ENCODE data around the gene STS.
"Not testable (repeated sequence)": the region's sequence is repeated elsewhere in the genome, so short reads cannot be mapped to it uniquely, and the experiment has no call there.

The STS gene

GRCh38 chrX:7147978-7148854 lies 704 bp downstream of the STS start, which contains the start of gene PUDP:
Gene PUDP, minus strand, starts transcription at chrX:7148153. Its CDS starts 40 bp downstream, at chrX:7148113.
- H3K27me3 Mint-ChIP-seq = no peaks in the 10 kb centered on the region
- peak; percentile 90 for ATAC-seq
- H3K9me3 Mint-ChIP-seq = no peaks in the 10 kb centered on the region
- no peaks in the 10 kb centered on the region for H3K36me3 Mint-ChIP-seq (ENCODE audit: low read depth)
- peak within 1 kb of the TSS; percentile 71 for H3K27ac Mint-ChIP-seq
- peak; percentile 83 for DNase-seq
- peaks cover 23% of the 10 kb centered on the region for H3K4me1 Mint-ChIP-seq
- peak within 1 kb of the TSS; percentile 81 for H3K4me3 Mint-ChIP-seq

GRCh38 chrX:7149411-7149810 lies 1.9 kb downstream of the STS start:
- ATAC-seq (no peak), DNase-seq (no peak)
- H3K4me1 Mint-ChIP-seq = peaks cover 21% of the 10 kb centered on the region
- no peaks in the 10 kb centered on the region for H3K36me3 Mint-ChIP-seq (ENCODE audit: low read depth)
- no peaks in the 10 kb centered on the region for H3K27me3 Mint-ChIP-seq
- H3K9me3 Mint-ChIP-seq = no peaks in the 10 kb centered on the region
- H3K27ac Mint-ChIP-seq = no peak overlapping the region
- H3K4me3 Mint-ChIP-seq = no peak overlapping the region

- Mint-ChIP-seq H3K9me3 (no peaks in the 10 kb centered on the region), H3K4me3 (no peak overlapping the region), H3K4me1 (peaks cover 7% of the 10 kb centered on the region), H3K36me3 (ENCODE audit: low read depth) (peaks cover 2% of the 10 kb centered on the region), H3K27ac (no peak overlapping the region), H3K27me3 (no peaks in the 10 kb centered on the region)
- ATAC-seq (no peak), DNase-seq (no peak)
Observed at GRCh38 chrX:7153231-7153630, 5.7 kb downstream of the STS start.

GRCh38 chrX:7154041-7154597 lies 6.6 kb downstream of the STS start:
- H3K27ac Mint-ChIP-seq = no peak overlapping the region
- DNase-seq = no peak
- H3K4me3 Mint-ChIP-seq = no peak overlapping the region
- ATAC-seq = no peak
- peaks cover 2% of the 10 kb centered on the region for H3K36me3 Mint-ChIP-seq (ENCODE audit: low read depth)
- peaks cover 1% of the 10 kb centered on the region for H3K4me1 Mint-ChIP-seq
- no peaks in the 10 kb centered on the region for H3K27me3 Mint-ChIP-seq
- no peaks in the 10 kb centered on the region for H3K9me3 Mint-ChIP-seq

- ATAC-seq (no peak), DNase-seq (no peak)
- Mint-ChIP-seq H3K4me3 (no peak overlapping the region), H3K36me3 (ENCODE audit: low read depth) (peaks cover 2% of the 10 kb centered on the region), H3K9me3 (no peaks in the 10 kb centered on the region), H3K27ac (no peak overlapping the region), H3K27me3 (no peaks in the 10 kb centered on the region), H3K4me1 (no peaks in the 10 kb centered on the region)
Observed at GRCh38 chrX:7155163-7155562, 7.7 kb downstream of the STS start.

GRCh38 chrX:7156879-7157278 lies 9.4 kb downstream of the STS start:
- Mint-ChIP-seq H3K27ac (no peak overlapping the region), H3K4me3 (no peak overlapping the region), H3K27me3 (no peaks in the 10 kb centered on the region), H3K9me3 (no peaks in the 10 kb centered on the region), H3K36me3 (ENCODE audit: low read depth) (peaks cover 2% of the 10 kb centered on the region), H3K4me1 (no peaks in the 10 kb centered on the region)
- DNase-seq (no peak), ATAC-seq (no peak)

GRCh38 chrX:7158468-7158990 lies 11.0 kb downstream of the STS start:
- Mint-ChIP-seq H3K27ac (no peak overlapping the region), H3K4me1 (no peaks in the 10 kb centered on the region), H3K36me3 (ENCODE audit: low read depth) (peaks cover 2% of the 10 kb centered on the region), H3K27me3 (no peaks in the 10 kb centered on the region), H3K9me3 (no peaks in the 10 kb centered on the region), H3K4me3 (no peak overlapping the region)
- ATAC-seq = no peak
- no peak for DNase-seq

- Mint-ChIP-seq H3K27ac (no peak overlapping the region), H3K4me3 (no peak overlapping the region), H3K4me1 (no peaks in the 10 kb centered on the region), H3K36me3 (ENCODE audit: low read depth) (peaks cover 2% of the 10 kb centered on the region), H3K9me3 (no peaks in the 10 kb centered on the region), H3K27me3 (no peaks in the 10 kb centered on the region)
- DNase-seq (no peak), ATAC-seq (no peak)
Observed at GRCh38 chrX:7159149-7159861, 11.8 kb downstream of the STS start.

GRCh38 chrX:7163146-7163677 lies 15.7 kb downstream of the STS start:
- Mint-ChIP-seq H3K36me3 (ENCODE audit: low read depth) (no peaks in the 10 kb centered on the region), H3K4me3 (no peak overlapping the region), H3K27me3 (no peaks in the 10 kb centered on the region), H3K9me3 (no peaks in the 10 kb centered on the region), H3K4me1 (no peaks in the 10 kb centered on the region), H3K27ac (no peak overlapping the region)
- DNase-seq = no peak
- no peak for ATAC-seq

GRCh38 chrX:7164174-7164573 lies 16.7 kb downstream of the STS start:
- H3K9me3 Mint-ChIP-seq = no peaks in the 10 kb centered on the region
- H3K4me3 Mint-ChIP-seq = no peak overlapping the region
- no peak overlapping the region for H3K27ac Mint-ChIP-seq
- H3K36me3 Mint-ChIP-seq (ENCODE audit: low read depth) = no peaks in the 10 kb centered on the region
- DNase-seq (no peak), ATAC-seq (no peak)
- no peaks in the 10 kb centered on the region for H3K27me3 Mint-ChIP-seq
- H3K4me1 Mint-ChIP-seq = no peaks in the 10 kb centered on the region

GRCh38 chrX:7168371-7168770 lies 20.9 kb downstream of the STS start:
- Mint-ChIP-seq H3K4me1 (no peaks in the 10 kb centered on the region), H3K9me3 (no peaks in the 10 kb centered on the region), H3K36me3 (ENCODE audit: low read depth) (no peaks in the 10 kb centered on the region), H3K27me3 (no peaks in the 10 kb centered on the region), H3K27ac (no peak overlapping the region), H3K4me3 (no peak overlapping the region)
- ATAC-seq = no peak
- DNase-seq = no peak

GRCh38 chrX:7169627-7170026 lies 22.1 kb downstream of the STS start:
- Mint-ChIP-seq H3K36me3 (ENCODE audit: low read depth) (no peaks in the 10 kb centered on the region), H3K27ac (no peak overlapping the region), H3K9me3 (no peaks in the 10 kb centered on the region), H3K4me1 (no peaks in the 10 kb centered on the region), H3K4me3 (no peak overlapping the region), H3K27me3 (no peaks in the 10 kb centered on the region)
- ATAC-seq (no peak), DNase-seq (no peak)

- Mint-ChIP-seq H3K4me1 (no peaks in the 10 kb centered on the region), H3K36me3 (ENCODE audit: low read depth) (no peaks in the 10 kb centered on the region), H3K27me3 (no peaks in the 10 kb centered on the region), H3K27ac (no peak overlapping the region), H3K9me3 (no peaks in the 10 kb centered on the region), H3K4me3 (no peak overlapping the region)
- ATAC-seq = peak; percentile 46
- peak; percentile 16 for DNase-seq
Observed at GRCh38 chrX:7170898-7171297, 23.4 kb downstream of the STS start.

GRCh38 chrX:7178859-7179258 lies 31.3 kb downstream of the STS start:
- not testable (repeated sequence) for H3K4me1 Mint-ChIP-seq; H3K9me3 Mint-ChIP-seq; H3K4me3 Mint-ChIP-seq; H3K36me3 Mint-ChIP-seq (ENCODE audit: low read depth); H3K27me3 Mint-ChIP-seq; ATAC-seq; DNase-seq; H3K27ac Mint-ChIP-seq

All from activated naive CD8-positive, alpha-beta T cell treated with anti-CD3 and anti-CD28 coated beads, Interleukin-2, amount 50 U/mL, for 24 hours (primary cell).